HepG2 (cell line): ENCODE measurements around the gene TAT. TPM values are rescaled to one million over a fixed set of nuclear protein-coding genes. Genes with fewer than 3 reads are reported as not detected.
A peak's percentile ranks its signal among the peaks of the same experiment; 100 is the strongest.

Source experiments
- AKAP8 ChIP-seq: sonication (generic); formaldehyde crosslinking; IDR thresholded peaks from 2 replicates; pipeline ENCODE4 v1.5.1; 2020; ENCODE audit warnings: mild to moderate bottlenecking, missing genetic modification reagents
- DNMT1 ChIP-seq: sonication (generic); formaldehyde crosslinking; IDR thresholded peaks from 2 replicates; pipeline ENCODE4 v1.5.1; 2020; ENCODE audit warnings: mild to moderate bottlenecking, missing genetic modification reagents
- FUBP1 ChIP-seq: sonication (generic); formaldehyde crosslinking; IDR thresholded peaks from 2 replicates; pipeline ENCODE4 v1.5.1; 2020; ENCODE audit warnings: missing genetic modification reagents, mild to moderate bottlenecking, borderline replicate concordance
- GZF1 ChIP-seq: sonication (generic); formaldehyde crosslinking; IDR thresholded peaks from 2 replicates; pipeline ENCODE4 v1.5.1; 2020; ENCODE audit warnings: mild to moderate bottlenecking, missing genetic modification reagents
- HMG20B ChIP-seq: conservative IDR thresholded peaks from 2 replicates; pipeline ENCODE4 v1.6.1; 2016; ENCODE audit warnings: missing genetic modification reagents, missing compliant biosample characterization
- HMGXB3 ChIP-seq: sonication (generic); formaldehyde crosslinking; IDR thresholded peaks from 2 replicates; pipeline ENCODE4 v1.4.0; 2020; ENCODE audit warnings: missing genetic modification reagents, borderline replicate concordance
- KAT7 ChIP-seq: IDR thresholded peaks from 2 replicates; pipeline ENCODE4 v1.6.1; 2018; ENCODE audit warnings: borderline replicate concordance, missing compliant biosample characterization
- LBX2 ChIP-seq: sonication (generic); formaldehyde crosslinking; IDR thresholded peaks from 2 replicates; pipeline ENCODE4 v1.5.0; 2020; ENCODE audit warnings: missing genetic modification reagents, mild to moderate bottlenecking, borderline replicate concordance
- MED13 ChIP-seq: sonication (generic); formaldehyde crosslinking; IDR thresholded peaks from 2 replicates; pipeline ENCODE4 v1.5.0; 2020; ENCODE audit warnings: missing genetic modification reagents
- MIXL1 ChIP-seq: IDR thresholded peaks from 2 replicates; pipeline ENCODE4 v1.6.1; 2016
- NCOR1 ChIP-seq: fragments of 200-600 bp; sonication (generic); IDR thresholded peaks from 2 replicates; pipeline ENCODE4 v1.7.0; 2017; ENCODE audit warnings: antibody characterized with exemption, low read length, borderline replicate concordance
- POGZ ChIP-seq: sonication (generic); formaldehyde crosslinking; IDR thresholded peaks from 2 replicates; pipeline ENCODE4 v1.4.0; 2020; ENCODE audit warnings: mild to moderate bottlenecking, missing genetic modification reagents
- TEF ChIP-seq: sonication (generic); formaldehyde crosslinking; IDR thresholded peaks from 2 replicates; pipeline ENCODE4 v1.5.0; 2020; ENCODE audit warnings: missing genetic modification reagents
- ZBTB1 ChIP-seq: sonication (generic); formaldehyde crosslinking; IDR thresholded peaks from 2 replicates; pipeline ENCODE4 v1.4.0; 2020; ENCODE audit warnings: missing genetic modification reagents, borderline replicate concordance
- ZNF274 ChIP-seq: sonication (generic); formaldehyde crosslinking; IDR thresholded peaks from 2 replicates; pipeline ENCODE4 v1.5.1; 2020; ENCODE audit warnings: mild to moderate bottlenecking, missing genetic modification reagents
- ZNF30 ChIP-seq: sonication (generic); formaldehyde crosslinking; IDR thresholded peaks from 2 replicates; pipeline ENCODE4 v1.5.0; 2020; ENCODE audit warnings: mild to moderate bottlenecking, missing genetic modification reagents
- ZNF337 ChIP-seq: sonication (generic); formaldehyde crosslinking; IDR thresholded peaks from 2 replicates; pipeline ENCODE4 v1.5.1; 2020; ENCODE audit warnings: missing genetic modification reagents, low read depth, mild to moderate bottlenecking, borderline replicate concordance
- ZNF343 ChIP-seq: sonication (generic); formaldehyde crosslinking; IDR thresholded peaks from 2 replicates; pipeline ENCODE4 v1.4.0; 2020; ENCODE audit warnings: mild to moderate bottlenecking, missing genetic modification reagents
- ZNF768 ChIP-seq: sonication (generic); formaldehyde crosslinking; IDR thresholded peaks from 2 replicates; pipeline ENCODE4 v1.4.0; 2020; ENCODE audit warnings: missing genetic modification reagents
- ZNF781 ChIP-seq: sonication (generic); formaldehyde crosslinking; IDR thresholded peaks from 2 replicates; pipeline ENCODE4 v1.5.1; 2020; ENCODE audit warnings: borderline replicate concordance, mild to moderate bottlenecking, missing genetic modification reagents; ENCODE audit errors: not compliant biosample characterization
- polyA plus RNA-seq, 8 experiments: library from polyadenylated mRNA; depleted of rRNA in 3 of 8; stranded (reverse) in 7 of 8; unstranded in 1 of 8; fragments of >200 nt; fragmentation: Illumina TruSeq in 4 of 8; extraction: Trizol in 4 of 8; gene quantifications; 2 replicates each; pipeline versions ENCODE4 v1.2.1 to v1.2.3, GENCODE V29; 2011 to 2016; ENCODE audit warnings: low read depth in 4 of 8, missing spikeins in 1 of 8, mixed read lengths in 1 of 8; ENCODE audit not compliant: insufficient read depth in 1 of 8
- total RNA-seq, 5 experiments: library from RNA; depleted of rRNA; stranded (reverse); fragments of >200 nt; fragmentation: Illumina TruSeq; extraction: Trizol; gene quantifications; 2 replicates each; pipeline ENCODE4 v1.2.3, GENCODE V29; 2016; ENCODE audit warnings: low read depth in 1 of 5

TAT gene
- total and polyA plus RNA-seq, 2 of the 13 experiments (the other 11 are each of a cell fraction or from before 2014, with no cell fraction given), result 1.6 to 5.8 TPM

- TF ChIP-seq FUBP1 (CRISPR knock-in tag) (no peak), ZNF343 (no peak), LBX2 (no peak; the same call in 1 of the 2 replicates), DNMT1 (CRISPR knock-in tag) (no peak), ZNF30 (CRISPR knock-in tag) (peak; percentile 22; the same call in 1 of the 2 replicates), MIXL1 (0 out of 2 replicates have a peak, but pooled peaks have one; percentile 47), POGZ (CRISPR knock-in tag) (peak; percentile 35; the same call in 1 of the 2 replicates), TEF (CRISPR knock-in tag) (no peak; the same call in 1 of the 2 replicates), ZBTB1 (CRISPR knock-in tag) (no peak), KAT7 (CRISPR knock-in tag) (peak; percentile 82; the same call in 1 of the 2 replicates), NCOR1 (no peak), ZNF768 (CRISPR knock-in tag) (peak; percentile 66; the same call in 1 of the 2 replicates), AKAP8 (0 out of 2 replicates have a peak, but pooled peaks have one; percentile 31), MED13 (CRISPR knock-in tag) (no peak; the same call in 1 of the 2 replicates), GZF1 (CRISPR knock-in tag) (no peak), HMGXB3 (0 out of 2 replicates have a peak, but pooled peaks have one; percentile 12), HMG20B (no peak), ZNF274 (peak; percentile 70), ZNF337 (CRISPR knock-in tag) (no peak), ZNF781 (CRISPR knock-in tag) (no peak)
These were observed 49.3 kb upstream of the TAT start, which contains the start of gene MARVELD3 (continued) for GRCh38 chr16:71626018-71626857.
